IPS DF 19.7 (cell line): ENCODE results near the gene ERCC3.
"Not testable (repeated sequence)": the region's sequence is repeated elsewhere in the genome, so short reads cannot be mapped to it uniquely, and the experiment has no call there.

Experiments
- DNase-seq: peaks from one replicate; pipeline ENCODE4 v3.0.0-alpha.2; 2013; ENCODE audit warnings: low read depth, low spot score

Gene ERCC3

DNA sequence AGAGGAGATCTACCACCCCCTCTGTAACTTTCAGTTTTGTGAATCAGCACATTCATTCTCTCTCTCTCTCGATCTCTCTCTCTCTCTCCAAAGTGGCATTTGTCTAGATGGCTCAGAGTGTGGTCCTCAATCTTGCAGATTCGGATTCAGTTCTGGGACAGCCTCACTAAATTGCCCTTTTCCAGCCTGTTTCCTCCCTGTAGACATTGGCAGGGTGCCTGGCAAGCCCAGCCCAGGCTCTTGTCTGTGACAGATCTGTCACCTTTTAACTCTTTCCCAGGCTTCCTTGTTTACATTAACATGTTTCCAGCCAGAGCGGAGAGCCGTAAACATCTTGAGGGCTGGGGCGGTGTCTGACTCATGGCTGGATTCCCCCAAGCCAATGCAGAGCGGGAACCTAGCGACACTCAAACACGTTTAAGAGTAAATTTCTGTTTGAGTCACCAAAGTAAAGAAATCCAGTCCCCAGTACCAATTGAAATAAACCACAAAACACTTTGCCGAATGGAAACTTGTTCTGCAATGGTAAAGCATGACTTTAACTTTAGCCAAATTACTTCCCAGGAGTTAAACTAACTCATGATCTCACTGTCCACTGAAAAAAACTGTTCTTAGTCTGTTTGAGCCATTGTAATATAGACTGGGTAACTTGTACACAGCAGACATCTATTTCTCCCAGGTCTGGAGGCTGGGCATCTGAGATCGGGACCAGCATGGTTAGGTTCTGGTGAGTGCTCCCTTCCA is 67.3 kb downstream of the ERCC3 start:
- no peak for DNase-seq

DNA sequence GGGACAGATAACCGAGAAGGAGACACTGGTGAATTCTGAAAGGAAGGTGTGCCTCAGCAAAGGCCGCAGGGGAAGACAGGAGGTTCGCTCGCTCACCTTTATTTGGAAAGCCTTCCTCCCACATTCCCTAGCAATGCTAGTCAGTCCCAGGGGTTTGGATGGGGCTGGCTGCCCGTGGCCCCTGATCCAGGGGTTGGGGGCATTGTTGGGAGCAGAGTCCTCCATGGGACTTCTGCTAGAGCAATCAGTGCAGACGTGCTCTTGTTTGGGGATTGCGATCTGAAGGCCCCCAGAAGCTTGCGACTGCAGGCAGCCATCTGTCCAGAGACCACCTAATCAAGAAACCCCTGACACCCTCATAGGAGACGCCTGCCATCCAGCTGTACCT is 67.8 kb downstream of the ERCC3 start:
- DNase-seq, result no peak

GRCh38 chr2:127225186-127225960 is 68.6 kb downstream of the ERCC3 start:
- DNase-seq, result no peak

DNA sequence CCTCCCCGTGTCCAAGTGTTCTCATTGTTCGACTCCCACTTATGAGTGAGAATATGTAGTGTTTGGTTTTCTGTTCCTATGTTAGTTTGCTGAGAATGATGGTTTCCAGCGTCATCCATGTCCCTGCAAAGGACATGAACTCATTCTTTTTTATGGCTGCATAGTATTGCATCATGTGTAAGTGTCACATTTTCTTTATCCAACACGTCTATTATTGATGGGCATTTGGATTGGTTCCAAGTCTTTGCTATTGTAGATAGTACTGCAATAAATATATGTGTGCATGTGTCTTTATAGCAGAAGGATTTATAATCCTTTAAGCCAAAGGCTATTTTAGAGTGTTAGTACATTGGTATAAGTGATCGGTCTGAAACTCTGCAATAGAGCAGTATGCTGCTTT is 69.8 kb downstream of the ERCC3 start:
- not testable (repeated sequence) for DNase-seq

GRCh38 chr2:127220768-127221527 is 73.0 kb downstream of the ERCC3 start:
- no peak for DNase-seq

DNA sequence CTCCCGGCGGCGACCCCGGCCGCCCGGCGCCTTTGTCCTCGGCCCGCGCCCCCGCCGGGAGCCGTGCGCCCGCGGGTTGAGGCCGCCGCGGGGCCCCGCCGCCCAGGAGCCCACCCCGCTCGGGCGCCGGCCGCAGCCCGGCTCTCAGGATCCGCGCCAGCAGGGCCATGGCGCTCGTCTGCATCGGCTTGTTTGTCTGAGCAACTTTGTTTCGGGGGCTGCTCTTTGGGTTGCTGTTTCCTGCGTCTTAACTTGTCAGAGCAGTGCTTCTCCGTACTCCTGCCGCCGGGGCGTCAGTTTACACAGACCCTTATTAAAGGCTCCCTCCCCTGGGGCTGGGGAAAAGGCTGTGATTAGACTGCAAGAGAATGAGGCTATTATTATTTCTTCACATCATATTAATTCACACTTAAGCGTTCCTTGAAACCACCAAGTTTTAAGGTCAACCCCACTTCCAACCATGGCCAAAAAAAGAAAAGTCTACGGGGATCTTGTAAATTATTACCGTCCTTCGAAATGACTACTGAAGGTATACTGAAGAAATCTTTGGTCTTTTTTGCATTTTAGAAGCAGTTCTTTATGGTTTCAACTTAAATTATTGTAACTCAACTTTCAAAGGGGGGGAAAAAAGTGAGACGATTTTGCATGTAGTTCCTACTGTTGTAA is 73.7 kb downstream of the ERCC3 start, which contains the start of gene CYP27C1:
TSS of gene CYP27C1 (minus strand) at position 198 of the 666 bp plus-strand sequence. CDS start at position 169, 29 bp downstream.
- DNase-seq, result no peak

GRCh38 chr2:127219171-127220070 is 74.5 kb downstream of the ERCC3 start:
- DNase-seq, result no peak

DNA sequence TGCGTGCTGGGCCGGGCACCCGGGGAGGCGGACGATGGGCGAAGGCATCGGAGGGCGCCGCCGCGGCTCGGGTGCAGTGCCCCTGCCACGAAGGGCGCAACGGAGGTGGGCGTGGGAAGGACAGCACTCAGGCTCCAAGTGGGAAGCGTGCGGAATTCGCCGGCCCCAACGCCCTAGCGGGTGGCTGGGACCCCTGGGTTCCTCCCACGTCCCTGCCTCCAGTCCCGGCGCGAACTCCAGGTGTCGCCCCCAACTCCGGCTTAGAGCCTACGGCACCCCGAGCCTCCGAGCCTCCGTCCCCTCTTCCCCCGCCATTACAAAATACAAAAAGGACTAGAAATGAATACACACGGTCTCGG is 75.2 kb downstream of the ERCC3 start:
- no peak for DNase-seq

- DNase-seq, result no peak
Measured at GRCh38 chr2:127217470-127218325, 76.2 kb downstream of the ERCC3 start.

DNA sequence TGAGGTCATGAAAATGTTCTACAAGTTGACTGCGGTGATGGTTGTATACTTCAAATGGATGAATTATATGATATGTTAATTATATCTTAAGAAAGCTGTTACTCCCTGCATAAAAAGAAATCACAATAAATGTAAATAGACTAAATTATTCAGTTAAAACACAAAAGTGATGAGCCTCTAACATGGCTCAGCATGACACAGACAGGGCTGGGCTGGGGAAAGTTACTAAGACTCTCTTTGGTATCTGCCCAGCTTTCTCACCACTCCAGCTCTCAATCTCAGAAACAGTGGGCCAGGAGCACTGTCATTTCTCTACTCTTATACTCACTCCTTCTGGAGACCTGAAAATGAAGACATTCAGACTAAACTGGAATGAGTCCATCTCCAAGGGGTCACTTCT is 77.4 kb downstream of the ERCC3 start:
- DNase-seq, result no peak

- no peak for DNase-seq
Measured at GRCh38 chr2:127216095-127216494, 77.8 kb downstream of the ERCC3 start.

GRCh38 chr2:127214201-127214600 is 79.7 kb downstream of the ERCC3 start:
- not testable (repeated sequence) for DNase-seq

DNA sequence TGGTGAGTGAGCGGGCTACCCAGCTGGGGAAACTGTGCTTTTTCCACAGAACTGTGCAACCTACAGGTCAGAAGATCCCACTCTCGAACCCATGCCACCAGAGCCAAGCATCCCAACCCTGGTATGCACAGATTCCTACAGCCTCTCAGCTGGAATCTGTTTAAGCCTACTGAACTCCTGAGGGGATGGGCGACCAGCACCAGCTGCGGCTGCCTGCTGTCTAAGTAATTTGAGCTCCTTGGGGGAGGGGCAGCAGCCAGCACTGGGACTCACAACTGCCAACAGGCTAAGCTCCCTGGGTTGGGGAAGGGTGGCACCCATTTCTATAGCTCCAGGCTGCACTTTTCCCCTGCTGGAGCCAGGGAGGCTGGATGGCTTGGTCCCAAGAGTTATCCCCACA is 85.6 kb downstream of the ERCC3 start:
- no peak for DNase-seq
